ENCODE results near the gene RUNDC1. TPM values are rescaled to one million over a fixed set of nuclear protein-coding genes. Genes with fewer than 3 reads are reported as not detected.
A peak's percentile ranks its signal among the peaks of the same experiment; 100 is the strongest.

Gene RUNDC1
- total RNA-seq, 1 experiment from 2014 or later: 14.2 TPM

- peaks cover 9% of the 10 kb centered on the region for H3K36me3 Mint-ChIP-seq
- POLR2A ChIA-PET: no interaction called here
Observed at GRCh38 chr17:43026595-43026994, 46.2 kb downstream of the RUNDC1 start.

GRCh38 chr17:43027091-43028032 lies 47.0 kb downstream of the RUNDC1 start:
- ATAC-seq: peak; percentile 15
- Mint-ChIP-seq H3K9me3 (no peaks in the 10 kb centered on the region), H3K4me1 (peaks cover 49% of the 10 kb centered on the region), H3K36me3 (peaks cover 9% of the 10 kb centered on the region), H3K27me3 (ENCODE audit: low read depth) (peaks cover 3% of the 10 kb centered on the region; the same call in 1 of the 2 replicates), H3K27ac (peak overlapping the region; percentile 86), H3K4me3 (peak overlapping the region; percentile 44)
- ChIA-PET CTCF (interaction anchor here (0.6 to 1.6 kb wide), 5 partner anchors 10 to 98 kb away, joined by 3 to 7 read pairs (median 4); partner anchors contain the start of genes BRCA1 and RPL27), POLR2A (interaction anchor here (0.5 to 0.7 kb wide), 2 partner anchors 98 to 288 kb away, joined by 4 to 5 read pairs; partner anchors contain the start of gene BRCA1)
- DNase-seq (ENCODE audit: low spot score): peak; percentile 56
- TF ChIP-seq SMAD4 (CRISPR knock-in tag; IDR thresholded peaks at IDR 0.05): no peak
- TF ChIP-seq ETV6 (CRISPR knock-in tag; IDR thresholded peaks at IDR 0.05): 0 out of 2 replicates have a peak, but pooled peaks have one; percentile 40
- TF ChIP-seq PRDM15 (CRISPR knock-in tag; IDR thresholded peaks at IDR 0.05): no peak
- no peak for TF ChIP-seq E2F4 (CRISPR knock-in tag; IDR thresholded peaks at IDR 0.05; ENCODE audit: borderline replicate concordance, low read depth)
- no peak for TF ChIP-seq ZNF219 (CRISPR knock-in tag; IDR thresholded peaks at IDR 0.05; ENCODE audit: borderline replicate concordance)
- no peak for TF ChIP-seq ZSCAN18 (CRISPR knock-in tag; IDR thresholded peaks at IDR 0.05)
- no peak for TF ChIP-seq SP1 (CRISPR knock-in tag; conservative IDR thresholded peaks at IDR 0.05)
- 0 out of 2 replicates have a peak, but pooled peaks have one; percentile 20 for TF ChIP-seq ZNF416 (CRISPR knock-in tag; IDR thresholded peaks at IDR 0.05)
- no peak for TF ChIP-seq NR2C2 (CRISPR knock-in tag; IDR thresholded peaks at IDR 0.05)
- no peak for TF ChIP-seq TEAD4 (CRISPR knock-in tag; IDR thresholded peaks at IDR 0.05)
- 0 out of 2 replicates have a peak, but pooled peaks have one; percentile 48 for TF ChIP-seq ZNF281 (CRISPR knock-in tag; IDR thresholded peaks at IDR 0.05)
- no peak for TF ChIP-seq USF2 (CRISPR knock-in tag; IDR thresholded peaks at IDR 0.05)
- TF ChIP-seq, protein P1, sequence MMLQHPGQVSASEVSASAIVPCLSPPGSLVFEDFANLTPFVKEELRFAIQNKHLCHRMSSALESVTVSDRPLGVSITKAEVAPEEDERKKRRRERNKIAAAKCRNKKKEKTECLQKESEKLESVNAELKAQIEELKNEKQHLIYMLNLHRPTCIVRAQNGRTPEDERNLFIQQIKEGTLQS (CRISPR knock-in tag; conservative IDR thresholded peaks at IDR 0.05): no peak
- TF ChIP-seq FOXP1 (CRISPR knock-in tag; IDR thresholded peaks at IDR 0.05; ENCODE audit: borderline replicate concordance): no peak

More at GRCh38 chr17:43026595-43026994, 46.2 kb downstream of the RUNDC1 start:
- H3K27ac Mint-ChIP-seq: no peak overlapping the region
- H3K4me3 Mint-ChIP-seq: peak overlapping the region; percentile 85
- CTCF ChIA-PET: interaction anchor here (0.6 to 3.0 kb wide), 4 partner anchors 15 to 99 kb away, joined by 3 to 45 read pairs (median 4); partner anchors contain the start of genes BRCA1 and RPL27
- TF ChIP-seq ZNF671 (CRISPR knock-in tag; IDR thresholded peaks at IDR 0.05) (no peak), SOX15 (CRISPR knock-in tag; IDR thresholded peaks at IDR 0.05) (no peak)
- H3K27me3 Mint-ChIP-seq (ENCODE audit: low read depth): peaks cover 3% of the 10 kb centered on the region; the same call in 1 of the 2 replicates
- H3K9me3 Mint-ChIP-seq: no peaks in the 10 kb centered on the region
- ATAC-seq: no peak
- no peak for DNase-seq (ENCODE audit: low spot score)
- H3K4me1 Mint-ChIP-seq: peaks cover 46% of the 10 kb centered on the region
